GM11168 (cell line): ENCODE data around the gene LRTM1.

Source experiments
- in situ Hi-C: fragments of 300-500 bp; cut with MboI; formaldehyde crosslinking; loops from one replicate; pipeline ENCODE4 v1.12.0; 2022; ENCODE audit warnings: low sequenced_read_pairs; ENCODE audit not compliant: unreplicated experiment

The LRTM1 gene

GRCh38 chr3:54899273-54899672 is 28.6 kb downstream of the LRTM1 start:
- in situ Hi-C loops = no loop called here

- in situ Hi-C loops = no loop called here
Measured at GRCh38 chr3:54897028-54897711, 30.7 kb downstream of the LRTM1 start.

DNA sequence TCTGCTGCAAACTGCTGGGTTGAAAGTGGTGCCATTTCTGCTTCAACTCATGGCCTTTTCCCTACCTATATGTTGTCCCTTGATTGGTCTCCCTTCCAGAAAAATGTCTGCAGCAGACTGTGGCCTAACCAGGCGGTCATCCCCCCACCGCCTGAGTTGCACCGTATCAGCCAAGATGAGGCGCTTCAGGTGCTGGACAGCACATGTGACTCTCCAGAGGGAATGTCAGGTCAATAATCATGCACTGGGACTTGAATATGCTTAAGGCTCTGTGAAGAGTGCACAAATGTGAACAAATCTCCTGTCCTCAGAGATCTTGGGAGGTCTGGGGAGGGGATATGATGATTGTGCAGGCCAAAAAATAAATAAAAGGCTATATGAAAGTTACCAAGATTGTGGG is 32.2 kb downstream of the LRTM1 start:
- in situ Hi-C loops = no loop called here

GRCh38 chr3:54892168-54892567 is 35.7 kb downstream of the LRTM1 start:
- in situ Hi-C loops = no loop called here

- in situ Hi-C loops = no loop called here
Measured at GRCh38 chr3:54891540-54891897, 36.3 kb downstream of the LRTM1 start.

DNA sequence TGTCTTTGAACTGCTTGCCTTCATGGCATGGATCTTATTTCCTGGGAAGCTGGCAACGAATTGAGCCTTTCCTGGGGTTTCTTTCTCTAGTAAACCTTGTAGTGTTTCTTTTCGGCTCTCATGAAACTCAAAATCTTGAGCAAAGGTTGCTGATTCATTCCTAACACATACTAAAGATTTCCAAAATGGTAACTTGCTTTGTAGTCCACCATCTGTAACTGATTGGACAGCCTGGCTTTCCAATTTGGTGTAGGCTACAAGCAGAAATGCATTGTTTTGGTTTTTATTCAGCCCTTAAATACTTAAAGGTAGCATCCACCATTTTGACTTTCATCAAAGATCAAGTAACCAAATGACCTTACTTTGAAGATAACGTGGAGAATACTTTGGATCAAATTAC is 38.1 kb downstream of the LRTM1 start:
- in situ Hi-C loops = no loop called here

DNA sequence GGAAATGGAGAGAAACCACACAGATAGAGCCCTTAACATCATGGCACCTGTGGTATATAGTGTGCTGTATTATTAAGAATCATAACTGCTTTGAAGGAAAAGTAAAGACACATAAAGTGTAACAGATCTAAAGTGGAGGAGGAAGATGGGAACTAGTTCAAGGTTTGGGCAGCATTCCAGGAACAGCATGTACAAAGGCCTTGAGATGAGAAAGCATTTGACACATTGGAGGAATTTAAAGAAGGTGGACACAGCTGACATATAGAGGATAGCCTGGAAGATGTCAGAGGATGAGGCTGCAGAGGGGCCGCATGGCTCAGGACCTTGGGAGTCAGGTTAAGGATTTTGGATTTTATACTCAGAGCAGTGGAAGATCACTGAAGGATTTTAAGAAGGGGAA is 39.0 kb downstream of the LRTM1 start:
- in situ Hi-C loops = no loop called here

GRCh38 chr3:54888162-54888561 is 39.7 kb downstream of the LRTM1 start:
- in situ Hi-C loops = no loop called here

GRCh38 chr3:54882129-54882833 is 45.6 kb downstream of the LRTM1 start:
- in situ Hi-C loops = loop anchor here (5.0 kb wide), 1 partner anchor 55 kb away; no protein-coding TSS in a partner anchor

GRCh38 chr3:54878145-54878544 is 49.7 kb downstream of the LRTM1 start:
- in situ Hi-C loops = no loop called here

DNA sequence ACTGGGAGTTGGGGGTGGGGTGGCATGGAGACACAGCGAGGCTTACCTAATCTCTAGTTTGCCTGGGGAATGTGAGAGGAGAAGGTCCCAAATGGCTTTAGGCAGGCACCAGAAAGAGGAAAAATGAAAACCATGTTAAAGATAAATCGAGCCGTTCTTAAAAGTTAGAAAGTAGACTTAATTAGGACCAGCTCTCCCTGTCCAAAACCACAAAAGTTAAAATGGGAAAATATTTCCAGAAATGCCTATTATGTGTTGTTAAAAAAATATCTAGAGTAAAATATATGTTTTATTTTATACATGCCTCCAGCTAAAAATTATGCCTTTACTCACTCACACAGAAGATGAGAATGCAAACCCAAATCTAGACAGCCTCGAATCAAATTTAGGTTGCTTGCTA is 50.1 kb downstream of the LRTM1 start:
- in situ Hi-C loops = no loop called here

DNA sequence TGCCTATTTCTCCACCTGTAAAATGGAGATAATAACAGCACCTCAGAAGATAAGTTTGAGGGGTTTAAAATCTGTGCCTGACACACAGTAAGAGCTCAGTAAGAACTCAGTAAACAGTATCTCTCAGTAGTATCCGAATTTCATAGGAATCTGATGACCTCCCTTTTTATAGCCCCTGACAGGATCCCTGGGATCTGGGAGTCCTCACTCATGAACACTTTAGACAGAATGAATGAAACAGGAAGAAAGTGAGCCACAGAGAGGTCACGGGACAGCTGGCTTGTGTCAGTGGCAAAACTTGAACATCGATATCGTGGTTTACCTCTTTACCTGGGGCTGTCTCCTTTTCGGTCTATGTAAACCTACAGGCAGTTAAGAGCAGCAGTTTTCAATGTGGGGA is 51.2 kb downstream of the LRTM1 start:
- in situ Hi-C loops = no loop called here

DNA sequence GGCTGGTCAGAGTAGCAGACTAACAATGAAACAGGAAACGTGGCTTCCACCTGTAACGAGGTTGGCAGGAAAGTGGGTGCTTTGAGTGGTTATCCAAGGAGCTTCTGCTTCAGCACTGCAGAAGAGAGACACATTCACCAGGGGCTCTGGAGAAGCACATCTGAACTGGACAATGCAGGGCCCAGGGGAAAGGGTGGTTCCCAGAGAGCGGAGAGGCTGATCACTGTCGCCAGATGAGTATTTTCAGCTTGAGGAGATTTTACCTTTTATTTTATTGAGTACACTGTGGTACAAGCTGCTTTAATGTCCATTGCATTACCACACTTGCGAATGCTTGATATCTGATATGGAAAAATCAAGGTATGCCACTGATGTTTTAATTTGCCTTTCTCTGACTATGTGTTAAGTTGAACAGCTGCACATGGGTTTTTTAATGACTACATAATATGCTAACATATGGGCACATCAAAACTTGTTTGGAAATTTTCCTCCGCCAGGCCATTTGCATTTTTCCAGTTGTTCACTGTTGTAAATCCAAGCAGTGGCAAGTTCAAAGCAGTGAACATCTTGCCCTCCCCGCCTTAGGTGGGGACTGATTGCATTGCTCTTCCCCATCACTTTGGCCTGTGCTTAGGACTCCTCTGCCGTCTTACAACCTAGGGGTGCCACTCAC is 52.1 kb downstream of the LRTM1 start:
- in situ Hi-C loops = no loop called here

DNA sequence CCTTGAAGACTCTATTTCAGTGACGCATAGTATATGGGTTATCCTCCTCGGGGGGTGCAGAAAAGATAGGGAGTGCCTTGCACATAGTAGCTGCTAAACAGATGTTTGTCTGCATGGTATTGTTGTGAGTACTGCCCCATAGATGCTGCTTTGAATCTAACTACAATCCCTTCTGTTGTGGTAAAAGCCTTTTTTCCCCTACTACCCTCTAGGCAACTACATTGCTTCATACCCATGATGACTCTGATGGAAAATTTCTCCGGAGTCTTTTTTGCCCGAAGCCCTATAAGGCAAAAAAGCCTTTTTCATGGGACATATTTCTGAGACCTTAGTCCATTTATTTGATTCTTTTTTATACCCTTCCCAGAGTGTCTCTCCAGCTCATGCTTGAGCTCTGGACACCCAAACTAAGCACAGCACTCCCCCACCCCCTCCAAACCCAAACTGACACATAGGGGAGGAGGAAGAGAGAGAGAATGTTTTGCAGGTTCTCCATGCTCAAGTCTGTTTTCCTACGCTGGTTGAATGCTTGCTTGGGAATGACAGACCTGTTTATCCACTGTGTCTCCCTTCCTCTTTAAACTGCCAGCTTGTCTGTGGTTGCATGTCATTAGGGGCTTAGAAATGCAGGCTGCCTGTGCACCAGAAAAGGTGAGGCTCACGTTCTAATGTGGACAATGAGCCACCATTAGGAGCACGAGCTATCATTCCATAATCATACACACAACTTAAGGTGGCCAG is 52.9 kb downstream of the LRTM1 start:
- in situ Hi-C loops = loop anchor here (25.0 kb wide), 2 partner anchors 287 to 1387 kb away; no protein-coding TSS in a partner anchor

GRCh38 chr3:54873059-54874010 is 54.5 kb downstream of the LRTM1 start:
- in situ Hi-C loops = loop anchor here (25.0 kb wide), 2 partner anchors 289 to 1389 kb away; no protein-coding TSS in a partner anchor

- in situ Hi-C loops = loop anchor here (25.0 kb wide), 2 partner anchors 290 to 1390 kb away; no protein-coding TSS in a partner anchor
Measured at GRCh38 chr3:54871867-54872266, 56.0 kb downstream of the LRTM1 start.

DNA sequence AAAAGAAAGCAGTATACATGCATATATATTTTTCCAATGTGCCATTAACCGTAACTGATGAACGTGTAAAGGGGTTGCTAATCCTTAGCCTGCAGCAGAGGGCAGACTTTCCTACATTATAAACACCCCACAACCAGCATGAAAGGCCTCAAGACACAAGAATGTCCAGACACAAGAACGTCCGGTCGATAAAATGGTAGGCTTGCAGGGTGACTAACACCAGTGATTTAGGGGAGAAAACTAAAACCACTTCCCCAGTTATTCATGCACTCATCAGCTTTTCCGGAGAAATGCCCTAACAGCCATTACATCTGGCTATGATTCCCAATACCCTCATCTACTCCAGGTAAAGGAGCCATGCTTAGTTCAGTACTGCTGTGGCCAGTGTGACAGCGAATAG is 57.4 kb downstream of the LRTM1 start:
- in situ Hi-C loops = loop anchor here (25.0 kb wide), 2 partner anchors 292 to 1392 kb away; no protein-coding TSS in a partner anchor
